ENCODE results near the gene RPL10. TPM values are rescaled to one million over a fixed set of nuclear protein-coding genes. Genes with fewer than 3 reads are reported as not detected.
A peak's percentile ranks its signal among the peaks of the same experiment; 100 is the strongest.

Gene RPL10
- total and polyA plus RNA-seq, 9 of the 15 experiments (the other 6 are each of a cell fraction or from before 2014, with no cell fraction given), result 3,774 to 7,600 (median 5,014) TPM

GRCh38 chrX:154428176-154429171 lies 30.3 kb downstream of the RPL10 start, which contains the start of gene ATP6AP1 (continued):
- TF ChIP-seq ZNF717 (CRISPR knock-in tag; IDR thresholded peaks at IDR 0.05) (no peak), EGR1 (conservative IDR thresholded peaks at IDR 0.05) (no peak), TAF9B (IDR thresholded peaks at IDR 0.05; ENCODE audit: partially characterized antibody) (no peak), C11orf30 (IDR thresholded peaks at IDR 0.05; ENCODE audit: low read depth) (peak; percentile 54), NCOR1 (IDR thresholded peaks at IDR 0.05) (no peak), JUND (IDR thresholded peaks at IDR 0.05; ENCODE audit: borderline replicate concordance, low read depth, low read length) (no peak), JUND (tag; IDR thresholded peaks at IDR 0.05; ENCODE audit: borderline replicate concordance, low read depth, low read length) (0 out of 3 replicates have a peak, but pooled peaks have one; percentile 4), CHD2 (IDR thresholded peaks at IDR 0.05; ENCODE audit: low read depth, low read length) (peak; percentile 79), NCOA2 (IDR thresholded peaks at IDR 0.05; ENCODE audit: partially characterized antibody in 2 of 2) (no peak), CC2D1A (IDR thresholded peaks at IDR 0.05) (peak; percentile 55), KDM1A (IDR thresholded peaks at IDR 0.05) (peak; percentile 48 to 50; a peak in 2 of 4 replicates), ZNF77 (CRISPR knock-in tag; IDR thresholded peaks at IDR 0.05) (no peak), TAF1 (IDR thresholded peaks at IDR 0.05; ENCODE audit: control insufficient read depth, extremely low read depth, insufficient read depth, low read length, severe bottlenecking) (peak; percentile 36), MGA (IDR thresholded peaks at IDR 0.05) (peak; percentile 66), ZNF778 (CRISPR knock-in tag; IDR thresholded peaks at IDR 0.05) (no peak), ZNF133 (CRISPR knock-in tag; IDR thresholded peaks at IDR 0.05) (no peak), RBBP5 (IDR thresholded peaks at IDR 0.05; ENCODE audit: borderline replicate concordance, insufficient read depth, low read length, poor library complexity, severe bottlenecking) (peak; percentile 71), TAF7 (tag; IDR thresholded peaks at IDR 0.05) (no peak)

All from K562 (cell line).